Right atrium auricular region (tissue), 2 donors: Measurements from ENCODE around the gene CDH2. TPM values are rescaled to one million over a fixed set of nuclear protein-coding genes. Genes with fewer than 3 reads are reported as not detected.

Experiments
- DNase-seq: peaks from one replicate; pipeline ENCODE4 v3.0.0-alpha.2; 2019; ENCODE audit warnings: low spot score
- H3K27ac ChIP-seq, 2 donors: fragments of 200-600 bp; sonication (generic); 1 replicate in 1 of 2; 2 replicates in 1 of 2; pipeline ENCODE4 v1.5.1; 2016 to 2019
- H3K27me3 ChIP-seq, 2 donors: fragments of 200-600 bp; sonication (generic); one replicate each; pipeline versions ENCODE4 v1.5.1 to v1.6.0; 2017 to 2019
- H3K36me3 ChIP-seq: fragments of 200-600 bp; sonication (generic); one replicate; pipeline ENCODE4 v1.5.1; 2016
- H3K4me1 ChIP-seq, 2 donors: fragments of 200-600 bp; sonication (generic); one replicate each; pipeline versions ENCODE4 v1.5.1 to v1.6.0; 2017 to 2019
- H3K4me3 ChIP-seq, 2 donors: fragments of 200-600 bp; sonication (generic); 1 replicate in 1 of 2; 2 replicates in 1 of 2; pipeline ENCODE4 v1.5.1; 2017 to 2019; ENCODE audit warnings: mild to moderate bottlenecking in 1 of 2, moderate library complexity in 1 of 2
- H3K9me3 ChIP-seq, 2 donors: fragments of 200-600 bp; sonication (generic); one replicate each; pipeline ENCODE4 v1.5.1; 2019
- total RNA-seq, 2 donors: library from RNA; depleted of rRNA; stranded (reverse); fragments of >200 nt; gene quantifications; one replicate each; pipeline ENCODE4 v1.1.0, GENCODE V29; 2016
- TF ChIP-seq, protein P1 (sequence below), 2 donors: fragments of 200-600 bp; sonication (generic); IDR thresholded peaks; one replicate each; pipeline ENCODE4 v1.5.1; 2019; ENCODE audit warnings: antibody characterized with exemption in 2 of 2

Gene CDH2
- total RNA-seq, 2 donors from 2014 or later = 205 to 269 TPM

DNA sequence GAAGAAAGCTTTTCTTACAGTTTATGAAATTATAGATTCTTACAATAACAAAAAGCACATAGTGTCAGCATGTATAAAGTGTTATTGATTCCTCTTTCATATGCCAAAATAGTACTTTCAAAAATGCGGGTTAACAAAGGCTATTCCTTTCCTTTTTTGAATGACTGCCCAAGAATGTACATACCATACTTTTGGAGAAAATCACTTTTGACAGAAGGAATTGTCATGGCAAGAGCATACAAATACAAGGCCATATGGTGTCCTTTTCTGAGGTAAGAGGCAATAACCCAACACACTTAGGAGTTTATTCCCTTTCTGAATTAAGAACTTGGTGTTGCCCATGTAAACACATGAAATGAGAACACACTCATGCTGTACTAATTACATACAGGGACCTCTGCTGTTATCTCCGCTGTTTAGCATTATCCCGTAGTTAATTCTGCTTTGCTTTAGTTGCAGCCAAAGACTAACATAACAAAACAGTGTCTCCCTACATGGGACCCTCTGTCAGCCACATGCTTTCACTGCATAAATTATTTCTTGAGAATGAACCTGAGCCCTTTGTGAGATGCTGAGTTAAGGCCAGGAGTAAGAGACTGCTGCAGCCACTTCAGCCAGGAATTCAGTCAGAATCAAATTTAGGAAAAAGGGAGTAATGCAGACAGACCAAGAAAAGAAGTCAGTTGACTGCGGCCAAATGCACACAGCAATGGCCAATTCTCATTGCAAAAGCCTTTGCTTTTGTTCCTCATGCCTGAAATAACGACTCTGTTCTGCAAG lies 67.0 kb downstream of the CDH2 start:
- Histone ChIP-seq H3K36me3 (no peaks in the 10 kb centered on the region), H3K9me3 (no peaks in the 10 kb centered on the region), H3K27ac (peak overlapping the region; percentile 4 to 87), H3K4me3 (no peak overlapping the region), H3K27me3 (no peaks in the 10 kb centered on the region), H3K4me1 (peaks cover 0 to 32% of the 10 kb centered on the region in 2 donors)
- TF ChIP-seq, protein P1, sequence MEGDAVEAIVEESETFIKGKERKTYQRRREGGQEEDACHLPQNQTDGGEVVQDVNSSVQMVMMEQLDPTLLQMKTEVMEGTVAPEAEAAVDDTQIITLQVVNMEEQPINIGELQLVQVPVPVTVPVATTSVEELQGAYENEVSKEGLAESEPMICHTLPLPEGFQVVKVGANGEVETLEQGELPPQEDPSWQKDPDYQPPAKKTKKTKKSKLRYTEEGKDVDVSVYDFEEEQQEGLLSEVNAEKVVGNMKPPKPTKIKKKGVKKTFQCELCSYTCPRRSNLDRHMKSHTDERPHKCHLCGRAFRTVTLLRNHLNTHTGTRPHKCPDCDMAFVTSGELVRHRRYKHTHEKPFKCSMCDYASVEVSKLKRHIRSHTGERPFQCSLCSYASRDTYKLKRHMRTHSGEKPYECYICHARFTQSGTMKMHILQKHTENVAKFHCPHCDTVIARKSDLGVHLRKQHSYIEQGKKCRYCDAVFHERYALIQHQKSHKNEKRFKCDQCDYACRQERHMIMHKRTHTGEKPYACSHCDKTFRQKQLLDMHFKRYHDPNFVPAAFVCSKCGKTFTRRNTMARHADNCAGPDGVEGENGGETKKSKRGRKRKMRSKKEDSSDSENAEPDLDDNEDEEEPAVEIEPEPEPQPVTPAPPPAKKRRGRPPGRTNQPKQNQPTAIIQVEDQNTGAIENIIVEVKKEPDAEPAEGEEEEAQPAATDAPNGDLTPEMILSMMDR (IDR thresholded peaks at IDR 0.05) = no peak
- no peak for DNase-seq

GRCh38 chr18:28108814-28109213 lies 68.1 kb downstream of the CDH2 start:
- Histone ChIP-seq H3K27ac (peak overlapping the region in 1 of 2 donors; percentile 87), H3K4me1 (peaks cover 0 to 32% of the 10 kb centered on the region in 2 donors), H3K27me3 (no peaks in the 10 kb centered on the region), H3K36me3 (no peaks in the 10 kb centered on the region), H3K4me3 (no peak overlapping the region), H3K9me3 (no peaks in the 10 kb centered on the region)
- DNase-seq = no peak
- TF ChIP-seq, protein P1 (IDR thresholded peaks at IDR 0.05) = peak in 1 of 2 donors; percentile 43

DNA sequence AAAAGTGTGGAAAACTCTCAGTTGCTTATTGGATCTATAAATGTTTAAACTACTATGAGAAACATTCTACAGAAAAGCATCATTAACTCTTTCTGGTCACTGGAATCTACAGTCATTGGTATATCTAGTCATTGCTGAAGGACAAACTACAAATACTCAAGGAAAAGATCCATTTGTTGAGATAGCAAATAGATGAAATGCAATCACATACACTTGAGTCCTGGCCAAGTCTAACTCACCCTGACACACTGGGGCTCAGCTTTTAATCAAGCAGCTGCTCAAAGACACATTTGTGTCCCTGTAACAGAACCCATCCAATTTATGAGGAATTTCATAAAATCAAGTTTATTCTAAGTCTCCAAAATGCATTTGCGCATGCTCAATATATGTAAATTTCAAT lies 68.7 kb downstream of the CDH2 start:
- H3K9me3 ChIP-seq = no peaks in the 10 kb centered on the region
- TF ChIP-seq, protein P1 (IDR thresholded peaks at IDR 0.05) = no peak
- no peaks in the 10 kb centered on the region for H3K36me3 ChIP-seq
- peaks cover 0 to 28% of the 10 kb centered on the region in 2 donors for H3K4me1 ChIP-seq
- peak overlapping the region in 1 of 2 donors; percentile 87 for H3K27ac ChIP-seq
- no peak for DNase-seq
- H3K27me3 ChIP-seq = no peaks in the 10 kb centered on the region
- no peak overlapping the region for H3K4me3 ChIP-seq

- no peak overlapping the region for H3K27ac ChIP-seq
- TF ChIP-seq, protein P1 (IDR thresholded peaks at IDR 0.05) = no peak
- DNase-seq = no peak
- H3K36me3 ChIP-seq = no peaks in the 10 kb centered on the region
- peaks cover 0 to 5% of the 10 kb centered on the region in 2 donors for H3K9me3 ChIP-seq
- H3K4me3 ChIP-seq = no peak overlapping the region
- H3K4me1 ChIP-seq = no peaks in the 10 kb centered on the region
- H3K27me3 ChIP-seq = no peaks in the 10 kb centered on the region
These were observed 77.7 kb downstream of the CDH2 start for GRCh38 chr18:28099237-28099636.

DNA sequence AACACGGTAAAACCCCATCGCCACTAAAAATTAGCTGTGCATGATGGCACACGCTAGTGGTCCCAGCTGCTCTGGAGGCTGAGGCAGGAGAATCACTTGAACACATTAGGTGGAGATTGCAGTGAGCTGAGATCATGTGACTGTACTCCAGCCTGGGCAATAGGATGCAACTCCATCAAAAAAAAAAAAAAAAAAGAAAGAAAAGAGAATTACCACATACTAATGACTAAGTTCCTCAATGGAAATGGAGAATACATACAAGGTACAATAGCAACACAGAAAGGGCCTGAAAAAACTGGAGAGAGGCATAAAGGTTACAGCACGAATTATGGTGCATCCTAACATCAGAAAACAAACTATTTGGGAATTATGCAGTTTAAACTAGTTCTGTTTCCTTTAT lies 81.3 kb downstream of the CDH2 start:
- Histone ChIP-seq H3K9me3 (peaks cover 0 to 5% of the 10 kb centered on the region in 2 donors), H3K36me3 (no peaks in the 10 kb centered on the region), H3K4me1 (no peaks in the 10 kb centered on the region), H3K4me3 (no peak overlapping the region), H3K27me3 (no peaks in the 10 kb centered on the region), H3K27ac (no peak overlapping the region)
- no peak for DNase-seq
- TF ChIP-seq, protein P1 (IDR thresholded peaks at IDR 0.05) = no peak
